Colon (tissue), 2 donors: ENCODE data around the gene TRAPPC2L.

Experiments
- FAIRE-seq: peaks from 2 replicates; lab custom pipeline; 2012; peaks lifted over from hg19 to GRCh38; lab: Jason Lieb, UNC
- donor health status: control.
- donor health status: control.

Gene TRAPPC2L

DNA sequence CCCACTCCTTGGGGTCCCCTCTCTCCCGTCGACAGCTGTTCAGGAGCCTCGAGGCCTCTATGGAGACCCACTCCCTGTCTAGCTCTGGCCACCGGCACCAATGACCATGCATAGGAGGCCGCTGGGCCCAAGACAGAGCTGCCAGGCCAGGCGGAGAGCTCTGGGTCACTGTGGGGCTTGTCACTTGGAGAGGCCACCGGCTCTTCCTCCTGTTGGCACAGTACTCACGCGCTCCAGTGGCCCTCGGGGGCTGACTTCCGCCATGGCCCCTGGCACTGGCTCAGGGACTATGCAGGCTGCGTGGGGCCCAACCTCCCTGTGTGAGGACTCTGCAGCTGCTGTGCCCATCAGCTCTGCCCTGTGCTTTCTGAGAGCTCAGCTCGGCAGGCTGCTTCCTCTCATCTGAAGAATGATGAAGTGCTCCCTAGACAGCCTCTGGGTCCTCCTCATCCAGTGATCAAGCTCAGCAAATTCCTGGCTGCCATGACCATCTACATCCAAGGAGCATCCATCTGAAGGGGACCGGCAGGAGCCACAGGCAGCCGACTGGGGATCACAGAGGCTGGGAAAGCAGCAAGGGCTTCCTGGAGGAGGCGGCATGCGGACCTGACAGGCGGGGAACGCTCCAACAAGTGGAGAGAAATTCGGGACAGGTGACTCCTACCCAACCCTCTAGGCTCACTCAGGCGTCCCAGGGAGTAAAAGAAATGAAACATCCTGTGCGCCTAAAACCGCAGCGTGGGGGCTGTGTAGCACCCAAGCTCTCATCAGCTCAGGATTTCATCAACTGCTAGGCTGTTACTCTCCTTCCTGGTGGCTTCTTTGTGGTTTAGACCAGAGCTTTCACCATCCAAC lies 17.0 kb upstream of the TRAPPC2L start:
- FAIRE-seq = no peak

DNA sequence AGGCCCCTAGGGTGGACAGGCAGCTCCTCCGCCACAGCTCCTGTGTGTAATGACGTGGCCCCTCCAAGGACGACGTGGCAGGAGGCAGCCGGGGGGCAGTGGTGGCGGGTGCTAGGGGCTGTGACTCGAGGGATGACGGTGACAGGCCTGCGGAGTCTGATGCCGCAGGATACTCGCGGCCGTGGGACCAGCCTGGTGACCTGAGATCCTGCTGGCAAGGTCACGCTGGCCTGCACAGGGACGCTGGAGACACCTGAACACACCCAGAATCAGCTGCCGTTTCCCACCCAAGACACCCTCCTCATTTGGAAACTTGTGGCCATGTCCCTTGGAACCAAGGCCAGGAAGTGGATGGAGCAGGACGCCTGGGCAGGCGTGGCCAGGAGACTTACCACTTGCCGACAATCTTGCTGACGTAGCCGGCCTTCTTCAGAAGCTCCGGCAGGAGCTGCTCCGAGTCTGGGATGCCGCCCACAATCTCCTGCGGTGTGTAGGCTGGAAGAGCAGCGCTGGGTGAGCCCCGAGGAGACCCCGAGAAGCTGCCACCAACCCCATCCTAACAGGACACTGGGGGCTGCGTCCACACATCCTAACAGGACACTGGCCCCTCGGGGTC lies 16.2 kb upstream of the TRAPPC2L start:
- FAIRE-seq = no peak

DNA sequence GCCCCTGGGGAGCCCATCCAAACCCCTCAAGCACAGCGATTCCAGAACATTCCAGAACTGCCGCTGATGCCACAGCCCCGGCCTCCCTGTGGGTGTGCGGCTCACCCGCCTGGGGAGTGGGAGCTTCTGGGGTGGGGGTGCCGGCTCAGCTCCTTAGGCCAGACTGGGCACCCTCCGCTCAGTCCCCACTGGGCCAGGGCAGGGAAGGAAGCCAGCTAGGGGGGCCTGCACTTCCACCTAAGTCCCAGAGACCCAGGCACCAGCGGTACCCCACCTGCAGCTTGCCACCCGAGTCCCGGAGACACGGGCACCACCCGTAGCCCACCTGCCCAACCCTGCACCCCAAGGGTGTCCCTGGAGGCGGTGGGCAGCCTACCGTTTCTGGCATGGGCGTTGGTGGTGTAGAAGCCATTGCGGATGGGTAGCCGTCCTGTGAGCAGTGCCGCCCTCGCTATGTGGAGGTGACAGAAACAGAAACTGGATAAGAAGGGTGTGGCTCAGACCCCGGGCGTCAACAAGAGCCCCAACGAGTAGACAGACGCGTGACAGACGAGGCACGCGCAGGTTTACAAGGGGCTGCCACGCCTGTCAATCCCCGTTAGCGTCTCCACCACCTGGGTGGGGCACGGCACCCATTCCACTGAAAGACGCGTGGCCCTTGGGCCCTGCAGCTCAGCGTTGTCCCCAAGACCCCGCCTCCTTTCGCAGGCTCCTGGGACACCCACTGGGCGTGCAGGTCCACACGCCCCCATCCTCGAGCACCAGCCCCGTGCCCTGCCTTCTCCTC lies 15.2 kb upstream of the TRAPPC2L start:
- no peak for FAIRE-seq

DNA sequence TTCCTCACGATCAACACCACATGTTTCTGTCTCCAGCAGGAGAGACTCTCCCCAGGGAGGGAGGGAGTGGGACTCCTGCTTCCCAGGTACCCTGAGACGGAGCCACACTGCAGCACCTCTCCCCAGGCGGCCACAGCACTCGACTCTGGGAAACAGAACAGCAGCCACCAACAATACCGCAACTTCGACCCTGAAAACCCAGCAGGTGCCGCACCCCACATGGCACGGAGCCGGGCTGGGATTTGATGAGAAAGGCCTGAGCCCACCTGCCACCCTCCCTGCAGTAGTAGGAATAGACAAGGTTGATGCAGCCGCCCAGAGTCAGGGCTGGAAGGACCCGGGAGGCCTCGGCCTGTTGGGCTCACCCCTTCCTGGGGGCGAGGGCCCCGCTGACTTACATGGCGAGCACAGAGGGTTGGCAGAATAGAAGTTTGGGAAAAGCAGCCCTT lies 14.6 kb upstream of the TRAPPC2L start:
- FAIRE-seq = no peak

DNA sequence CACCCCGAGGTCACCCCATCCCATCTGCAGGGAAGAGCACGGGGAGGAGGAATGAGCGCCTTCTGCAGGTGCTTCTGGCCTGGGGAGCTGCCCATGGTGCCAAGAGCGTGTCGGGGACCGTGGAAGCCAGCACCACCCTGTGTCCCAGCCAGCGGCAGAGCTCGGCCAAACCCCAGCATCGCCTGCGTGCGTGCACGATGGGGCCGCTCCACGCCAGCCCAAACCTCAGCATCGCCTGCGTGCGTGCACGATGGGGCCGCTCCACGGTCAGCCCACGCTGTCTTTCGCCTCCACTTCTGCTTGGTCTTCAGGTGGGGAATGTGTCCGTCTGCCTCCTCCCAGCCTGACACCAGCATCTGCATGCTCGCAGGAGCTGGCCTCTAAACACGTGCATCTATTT lies 14.1 kb upstream of the TRAPPC2L start:
- no peak for FAIRE-seq

DNA sequence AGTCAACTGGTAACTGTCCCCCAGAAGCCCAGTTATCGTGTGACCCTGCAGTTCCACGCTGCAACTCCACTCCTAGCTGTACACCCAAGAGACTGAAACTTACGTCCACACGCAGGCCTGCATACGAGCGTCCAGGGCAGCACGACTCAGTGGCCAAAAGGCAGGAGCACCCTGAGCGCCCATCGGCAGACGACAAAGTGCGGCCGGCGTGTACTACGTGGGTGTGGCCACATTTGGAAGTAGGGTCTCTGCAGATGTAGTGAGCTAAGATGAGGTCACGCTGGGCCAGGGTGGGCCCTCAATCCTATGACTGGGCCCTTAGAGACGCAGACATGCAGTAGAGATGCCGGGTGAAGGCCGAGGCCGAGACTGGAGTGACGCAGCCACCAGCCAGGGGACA lies 13.7 kb upstream of the TRAPPC2L start:
- FAIRE-seq = no peak

DNA sequence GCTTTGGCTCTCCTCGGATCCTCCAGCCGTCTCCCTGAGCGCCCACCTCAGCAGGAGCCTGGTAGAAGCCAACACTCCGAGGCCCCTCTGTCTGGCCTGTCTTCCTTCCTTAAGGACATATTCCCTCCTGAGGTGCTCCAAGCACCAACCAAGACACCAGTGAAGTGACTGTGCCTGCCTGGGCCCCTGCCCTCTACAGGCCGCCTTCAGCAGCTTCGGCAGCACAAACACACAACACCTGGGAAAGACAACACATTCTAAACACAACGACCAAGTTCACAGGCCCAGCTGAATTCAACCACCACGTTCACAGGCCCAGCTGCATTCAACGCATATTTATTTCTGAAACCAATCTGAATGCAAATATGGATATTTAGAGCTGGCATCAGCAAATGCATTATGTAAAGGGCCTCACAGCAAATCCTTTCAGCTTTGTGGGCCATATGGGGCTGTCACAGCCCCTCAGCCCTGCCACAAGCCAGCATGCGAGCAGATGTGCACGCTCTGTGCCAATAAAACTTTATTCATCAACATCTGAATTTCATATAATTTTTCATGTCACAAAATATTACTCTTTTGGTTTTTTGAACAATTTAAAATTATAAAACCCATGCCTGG lies 12.4 kb upstream of the TRAPPC2L start:
- FAIRE-seq = no peak

DNA sequence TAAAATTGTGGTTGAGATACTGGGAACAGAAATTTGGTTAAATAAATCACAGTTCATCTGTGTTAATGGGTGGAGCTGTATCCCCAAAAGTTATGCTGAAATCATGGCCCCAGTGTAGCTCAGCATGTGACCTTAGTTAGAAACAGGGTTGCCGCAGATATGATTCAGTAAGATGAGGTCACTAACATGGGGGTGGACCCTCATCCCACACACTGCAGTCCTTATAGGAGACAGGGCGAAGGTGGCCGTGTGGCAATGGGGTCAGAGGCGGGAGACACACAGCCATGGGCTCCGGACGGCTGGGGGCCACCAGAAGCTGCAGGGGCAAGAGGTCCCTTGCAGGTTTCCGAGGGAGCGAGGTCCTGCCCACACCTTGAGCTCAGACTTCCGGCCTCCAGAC lies 10.8 kb upstream of the TRAPPC2L start:
- no peak for FAIRE-seq

DNA sequence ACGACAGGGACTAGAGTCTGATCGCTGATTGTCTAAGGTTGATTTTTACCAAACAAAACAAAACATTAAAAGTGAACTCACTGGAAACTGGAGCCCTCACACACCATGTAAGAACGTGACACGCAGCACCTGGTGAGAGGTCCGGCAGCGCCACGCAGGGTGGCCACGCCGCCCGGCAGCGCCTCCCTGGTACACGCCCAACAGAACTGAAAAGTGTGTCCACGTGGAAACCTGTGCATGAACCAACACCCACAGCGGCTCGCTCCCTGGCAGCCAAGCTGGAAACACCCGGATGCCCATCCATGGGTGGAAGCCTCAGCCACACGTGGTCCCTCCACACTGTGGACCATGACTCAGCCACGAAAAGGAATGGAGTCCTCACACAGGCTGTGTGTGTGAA lies 9.3 kb upstream of the TRAPPC2L start:
- FAIRE-seq = no peak

DNA sequence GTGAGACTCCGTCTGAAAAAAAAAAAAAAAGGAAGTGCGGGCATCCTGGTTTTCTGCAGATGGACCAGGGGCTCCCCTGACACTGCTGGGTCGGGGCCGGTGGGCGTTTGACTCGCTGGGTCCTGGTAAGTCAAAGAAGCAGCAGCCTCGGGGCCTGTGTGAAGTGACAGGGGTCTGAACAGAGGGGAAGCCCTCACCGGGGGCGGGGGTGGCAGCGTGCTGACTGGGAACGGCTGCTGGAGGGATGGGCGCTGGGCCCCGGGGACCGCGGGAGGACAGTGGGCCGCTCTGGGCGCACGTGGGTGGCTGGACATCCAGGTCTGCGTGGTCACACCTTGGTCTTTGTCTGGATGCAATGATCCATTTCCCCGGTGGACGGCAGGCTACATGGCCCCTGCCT lies 8.4 kb upstream of the TRAPPC2L start:
- no peak for FAIRE-seq

DNA sequence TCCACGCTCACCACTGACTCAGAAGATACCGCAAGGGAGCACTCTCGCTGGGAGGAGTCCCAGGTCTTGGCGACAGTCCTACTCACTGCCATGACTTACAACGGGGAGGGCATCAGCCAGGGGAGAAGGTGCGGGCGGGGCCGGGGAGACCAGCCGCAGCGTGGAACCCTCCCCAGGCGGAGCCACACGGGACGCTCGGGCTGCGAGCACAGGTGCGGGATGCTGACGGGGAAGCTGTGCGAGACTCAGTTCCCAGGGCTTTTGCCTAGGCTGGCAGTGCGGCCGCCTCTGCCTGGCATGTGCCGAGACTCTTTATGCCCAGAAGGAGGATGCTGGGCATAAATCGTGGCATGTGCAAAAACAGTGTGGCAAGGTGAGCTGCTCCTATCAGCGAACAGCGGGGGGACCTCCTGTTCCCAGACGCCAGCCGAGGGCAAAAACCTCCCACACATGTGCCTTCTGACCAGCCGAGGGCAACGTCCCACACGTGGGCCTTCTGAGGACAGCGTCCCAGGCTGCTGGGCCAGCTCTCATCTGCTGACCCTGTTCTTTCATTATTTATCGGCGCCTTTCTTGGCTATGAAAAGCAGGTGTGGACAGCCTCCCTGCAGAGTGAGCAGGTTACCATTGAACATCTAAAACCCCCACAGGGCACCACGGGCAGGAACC lies 6.3 kb upstream of the TRAPPC2L start:
- no peak for FAIRE-seq

DNA sequence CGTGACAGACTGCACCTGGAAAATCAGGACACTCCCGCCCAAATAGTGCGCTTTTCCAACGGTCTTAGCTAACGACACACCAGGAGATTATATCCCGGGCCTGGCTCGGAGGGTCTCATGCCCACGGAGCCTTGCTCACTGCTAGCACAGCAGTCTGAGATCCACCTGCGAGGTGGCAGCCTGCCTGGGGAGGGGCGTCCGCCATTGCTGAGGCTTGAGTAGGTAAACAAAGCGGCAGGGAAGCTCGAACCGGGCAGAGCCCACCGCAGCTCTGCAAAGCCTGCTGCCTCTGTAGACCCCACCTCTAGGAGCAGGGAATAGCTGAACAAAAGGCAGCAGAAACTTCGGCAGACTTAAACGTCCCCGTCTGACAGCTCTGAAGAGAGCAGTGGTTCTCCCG lies 5.3 kb upstream of the TRAPPC2L start:
- FAIRE-seq = no peak

DNA sequence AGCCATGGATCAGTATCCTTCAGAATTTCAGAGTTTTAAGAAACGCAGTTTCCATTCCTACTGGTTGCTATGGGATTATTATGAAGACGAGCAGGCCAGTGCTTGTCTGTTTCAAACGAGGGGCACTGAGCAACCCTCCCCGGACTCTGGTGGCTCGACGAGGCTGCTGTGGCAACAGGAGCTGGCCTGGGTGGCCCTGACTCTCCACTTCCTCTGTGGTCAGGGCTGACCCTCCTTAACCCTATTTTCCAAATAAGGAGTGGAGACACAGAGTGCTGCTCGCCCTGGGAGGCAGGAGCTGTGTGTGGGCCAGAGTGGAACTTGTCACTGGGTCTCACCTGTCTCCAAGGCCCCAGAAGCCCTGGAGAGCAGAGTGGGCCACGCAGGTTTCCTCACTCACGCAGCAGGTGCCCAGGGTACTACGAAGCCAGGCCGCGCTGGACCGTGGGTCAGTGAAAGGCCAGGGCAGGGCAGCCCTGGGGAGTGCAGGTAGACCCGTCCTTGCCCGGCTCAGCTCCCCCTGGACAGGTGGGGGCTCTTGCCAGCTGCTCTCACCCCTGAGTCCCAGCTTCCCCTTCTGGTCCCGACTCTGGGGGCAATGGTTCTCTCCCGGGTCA lies 3.5 kb upstream of the TRAPPC2L start:
- FAIRE-seq = no peak

DNA sequence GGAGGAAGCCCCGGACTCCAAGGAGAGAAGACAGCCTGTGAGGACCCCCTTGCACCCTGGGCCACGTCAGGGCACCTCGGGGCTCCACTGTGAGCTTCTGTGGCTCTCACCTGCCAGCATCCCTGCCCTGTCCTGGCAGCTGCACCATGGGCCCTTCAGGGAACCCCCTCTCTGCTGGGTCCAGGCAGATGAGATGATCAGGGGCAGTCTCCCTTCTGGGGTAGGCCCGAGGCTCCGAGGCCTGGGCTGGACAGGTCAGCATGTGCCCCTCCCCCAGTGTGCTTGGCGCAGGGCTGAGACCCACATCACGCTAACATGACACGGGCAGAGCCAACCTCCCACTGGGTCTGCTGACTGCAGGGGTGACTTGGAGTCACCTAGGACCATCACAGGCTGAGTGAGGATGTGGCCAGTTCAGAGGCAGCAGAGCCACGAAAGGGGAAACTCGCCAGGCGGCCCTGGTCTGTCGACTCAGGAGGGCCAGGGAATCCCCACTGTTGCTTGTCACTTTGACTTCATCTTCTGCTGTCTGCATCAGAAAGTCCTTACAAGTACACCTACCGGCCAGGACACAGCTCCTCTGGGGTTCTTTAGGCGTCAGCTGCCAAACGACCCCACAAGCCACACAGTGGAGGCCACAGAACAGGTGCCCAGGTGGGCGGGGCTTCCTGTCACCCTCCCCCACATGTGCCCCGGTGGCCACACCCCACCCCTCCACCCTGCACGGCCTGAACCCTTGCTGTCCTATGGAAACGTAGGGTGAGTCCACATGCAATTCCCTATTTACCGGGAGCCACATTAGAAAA lies 2.4 kb upstream of the TRAPPC2L start:
- FAIRE-seq = no peak

DNA sequence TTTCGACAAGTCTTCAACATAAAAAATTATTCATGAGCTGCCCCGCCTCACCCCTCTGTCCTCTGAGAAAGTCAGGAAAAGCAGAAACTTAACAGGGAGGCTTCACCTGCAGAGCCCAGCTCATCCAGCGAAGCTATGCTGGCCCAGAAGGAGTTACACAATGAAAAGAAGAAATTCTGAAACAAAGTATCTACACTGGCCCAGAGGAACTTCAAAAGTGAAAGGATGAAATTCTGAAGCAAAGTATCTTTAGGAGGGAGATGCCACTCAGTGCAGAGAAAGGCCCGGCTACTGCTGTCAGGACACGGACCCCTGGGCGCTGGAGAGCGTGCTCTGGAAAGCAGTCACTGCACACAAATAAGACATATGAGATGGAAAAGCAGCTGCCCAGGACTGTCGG lies 1.8 kb upstream of the TRAPPC2L start:
- no peak for FAIRE-seq

DNA sequence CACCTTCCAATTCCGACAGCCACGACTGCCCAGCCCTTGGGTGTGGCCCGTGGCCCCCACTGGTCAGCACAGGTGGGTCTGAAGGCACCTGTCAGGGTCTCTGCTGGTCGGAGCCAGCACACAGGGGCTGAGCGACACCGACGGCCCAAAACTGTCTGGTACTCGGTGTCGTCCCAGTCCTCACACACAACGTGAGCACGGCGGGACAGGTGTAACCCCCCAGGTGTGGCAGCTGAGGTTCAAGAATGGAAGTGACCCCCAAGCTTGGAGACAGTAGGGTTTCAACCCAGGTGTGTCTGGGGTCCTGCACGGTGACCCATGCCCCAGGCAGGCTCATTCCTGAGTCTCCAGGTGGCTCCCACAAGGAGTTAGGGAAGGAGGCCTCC lies 1.2 kb upstream of the TRAPPC2L start:
- no peak for FAIRE-seq

DNA sequence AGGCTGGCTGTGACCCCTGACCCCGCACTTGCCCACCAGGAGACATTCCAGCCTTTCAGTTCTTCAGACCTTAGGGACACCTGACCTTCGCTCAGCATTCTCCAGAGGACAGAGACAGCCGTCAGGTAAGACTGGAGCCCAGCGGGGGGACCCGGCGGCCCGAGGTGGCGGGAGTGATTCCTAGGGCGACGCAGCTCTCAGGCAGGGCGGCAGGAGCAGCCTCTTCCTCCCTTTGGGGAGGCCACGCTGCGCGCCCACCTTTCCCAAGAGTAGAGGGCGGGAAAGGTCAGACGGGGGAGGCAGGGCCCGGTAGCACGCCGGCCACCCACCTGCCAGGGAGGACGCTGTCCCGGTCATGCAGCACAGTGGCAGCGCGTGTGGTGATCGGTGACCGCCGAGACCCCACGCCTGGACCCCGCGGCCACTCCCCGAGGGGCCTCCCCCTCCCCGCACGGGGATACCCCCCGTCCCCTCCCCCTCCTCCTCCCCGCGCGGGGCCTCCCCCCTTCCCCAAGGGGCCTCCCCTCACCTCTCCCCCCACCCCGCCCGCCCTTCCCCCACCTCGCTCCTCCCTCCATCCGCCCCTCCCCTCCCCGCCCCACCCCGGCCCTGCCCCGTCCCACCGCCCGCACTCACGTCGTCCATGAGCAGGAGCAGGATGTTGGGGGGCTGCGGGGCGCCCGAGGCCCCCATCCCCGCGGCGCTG lies 652 bp upstream of the TRAPPC2L start:
- no peak for FAIRE-seq

DNA sequence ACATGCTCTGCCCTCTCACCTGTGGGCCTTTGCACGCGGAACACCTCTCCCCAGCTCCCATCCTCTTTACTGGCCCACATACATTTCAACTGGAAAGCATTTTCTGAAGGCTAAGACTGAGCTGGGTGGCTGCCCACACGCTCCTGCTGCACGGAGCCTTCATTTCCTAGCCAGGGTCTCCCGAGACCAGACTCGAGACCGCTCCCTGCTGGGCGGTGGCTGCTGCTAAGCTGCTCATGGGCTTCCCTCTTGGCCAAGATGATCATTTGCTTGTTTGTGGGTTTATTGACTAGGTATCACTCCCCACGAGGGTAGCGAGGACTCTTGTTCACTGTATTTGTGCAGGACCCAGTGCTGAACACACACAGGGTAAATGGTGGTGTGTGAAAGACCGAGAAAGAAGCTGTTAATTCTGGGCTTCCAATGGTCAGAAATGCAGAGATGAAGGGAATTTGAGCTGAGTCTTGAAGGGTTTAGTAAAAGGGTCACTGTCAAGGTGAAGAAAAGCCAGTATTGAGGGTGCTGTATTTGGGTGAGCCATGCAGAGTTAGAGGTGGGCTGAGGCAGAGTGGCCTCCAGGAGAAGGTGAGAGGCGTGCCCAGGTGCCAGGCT lies 907 bp downstream of the TRAPPC2L start:
- no peak for FAIRE-seq

DNA sequence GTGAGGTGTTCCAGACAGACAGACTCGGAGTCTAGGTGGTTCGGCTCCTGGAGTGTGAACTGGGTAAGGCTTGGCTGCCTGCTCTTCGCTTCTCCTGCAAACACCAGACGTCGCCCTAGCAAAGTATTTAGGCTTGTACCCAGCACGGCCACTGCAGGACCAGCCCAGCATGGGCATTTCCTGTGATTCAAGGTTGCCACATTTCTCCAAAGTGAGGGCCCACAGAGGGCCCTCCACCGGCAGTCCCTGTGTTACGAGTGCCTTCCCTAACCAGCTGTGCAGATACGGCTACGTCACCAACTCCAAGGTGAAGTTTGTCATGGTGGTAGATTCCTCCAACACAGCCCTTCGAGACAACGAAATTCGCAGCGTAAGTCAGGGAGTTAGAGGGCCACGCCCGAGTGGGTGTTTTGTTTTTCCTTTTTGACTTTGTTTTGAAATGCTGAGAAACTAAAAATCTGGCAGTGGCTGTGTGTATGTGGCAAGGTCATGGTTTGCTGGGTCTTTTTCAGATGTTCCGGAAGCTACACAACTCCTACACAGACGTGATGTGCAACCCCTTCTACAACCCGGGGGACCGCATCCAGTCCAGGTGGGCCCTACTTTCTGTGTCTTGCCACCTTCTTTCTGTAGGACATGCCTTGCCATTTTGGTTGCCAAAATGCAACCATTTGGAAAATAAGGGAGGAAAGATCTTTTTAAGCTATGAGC lies 2.6 kb downstream of the TRAPPC2L start:
- FAIRE-seq = no peak
